HepG2 (cell line): ENCODE measurements around the gene POC1A. TPM values are rescaled to one million over a fixed set of nuclear protein-coding genes. Genes with fewer than 3 reads are reported as not detected.

Experiments
- ATAC-seq: fragments of 200-7000 bp; cut with Tn5 transposase; 3 replicates; pipeline ENCODE4 v1.9.1; 2020; ENCODE audit warnings: mild to moderate bottlenecking, moderate library complexity
- BruUV-seq: library from RNA; stranded (reverse); fragments of 400-500 nt; replicated peaks from 2 replicates; lab custom pipeline; 2021; lab: Mats Ljungman, UMichigan
- CTCF ChIA-PET: fragments of 300-600 bp; formaldehyde crosslinking; extraction: SDS; loops from one replicate; lab custom pipeline; 2021; ENCODE audit warnings: low total read pairs, inconsistent platforms, low intra/inter-chr PET ratio; lab: Yijun Ruan, JAX
- POLR2A ChIA-PET: fragments of 350-600 bp; sonication (Branson Sonifier 250); formaldehyde crosslinking; loops from one replicate; lab custom pipeline; 2020; ENCODE audit warnings: antibody characterized with exemption, inconsistent platforms; lab: Yijun Ruan, JAX
- DNase-seq: peaks from one replicate; pipeline ENCODE4 v3.0.0-alpha.2; 2015; ENCODE audit warnings: low spot score
- FAIRE-seq: peaks from 3 replicates; lab custom pipeline; 2011; peaks lifted over from hg19 to GRCh38; lab: Jason Lieb, UNC
- H2AFZ ChIP-seq: one replicate; pipeline ENCODE4 v1.6.1; 2011; ENCODE audit warnings: low read length, inconsistent platforms
- H3K27ac ChIP-seq: fragments of 300-600 bp; 3 replicates; pipeline ENCODE4 v1.8.0; 2011; ENCODE audit warnings: mixed run types, mild to moderate bottlenecking, mixed read lengths, low read length, inconsistent platforms; ENCODE audit not compliant: insufficient read depth; ENCODE audit errors: extremely low read length
- H3K27me3 ChIP-seq, 2 experiments: fragments of 200-600 bp in 1 of 2; 2 replicates in 1 of 2; 3 replicates in 1 of 2; pipeline versions ENCODE4 v1.6.0 to v1.8.0; 2011; ENCODE audit warnings: low read length in 2 of 2, mild to moderate bottlenecking in 2 of 2, moderate library complexity in 2 of 2, inconsistent platforms in 1 of 2; ENCODE audit not compliant: insufficient read depth in 2 of 2, control insufficient read depth in 1 of 2
- H3K36me3 ChIP-seq, 2 experiments: fragments of 200-600 bp in 1 of 2; replicated peaks in 1 of 2; 2 replicates in 1 of 2; 3 replicates in 1 of 2; pipeline versions ENCODE4 v1.5.1 to v1.8.0; 2011; ENCODE audit warnings: low read length in 2 of 2, inconsistent platforms in 1 of 2; ENCODE audit not compliant: insufficient read depth in 2 of 2, control insufficient read depth in 1 of 2
- H3K4me1 ChIP-seq: 2 replicates; pipeline ENCODE4 v1.5.1; 2012; ENCODE audit warnings: low read length, inconsistent platforms; ENCODE audit not compliant: insufficient read depth
- H3K4me2 ChIP-seq: 2 replicates; pipeline ENCODE4 v1.6.0; 2011; ENCODE audit warnings: low read depth, low read length, inconsistent platforms
- H3K4me3 ChIP-seq, 3 experiments: fragments of 200-600 bp in 1 of 3; sonication (generic), shearing (Covaris generic) in 1 of 3; replicated peaks in 1 of 3; 2 replicates each; pipeline ENCODE4 v1.5.1; 2011 to 2016; ENCODE audit warnings: low read length in 3 of 3, inconsistent platforms in 2 of 3, low read depth in 2 of 3, mild to moderate bottlenecking in 2 of 3, control low read depth in 1 of 3, mixed read lengths in 1 of 3; ENCODE audit not compliant: insufficient read depth in 1 of 3
- H3K79me2 ChIP-seq: one replicate; pipeline ENCODE4 v1.6.1; 2011; ENCODE audit warnings: low read length, inconsistent platforms; ENCODE audit not compliant: insufficient read depth
- H3K9ac ChIP-seq: 2 replicates; pipeline ENCODE4 v1.6.0; 2011; ENCODE audit warnings: mild to moderate bottlenecking, low read depth, low read length, inconsistent platforms; ENCODE audit not compliant: insufficient read depth
- H3K9me3 ChIP-seq: 2 replicates; pipeline ENCODE4 v1.5.1; 2012; ENCODE audit warnings: mild to moderate bottlenecking, low read length
- H4K20me1 ChIP-seq: 2 replicates; pipeline ENCODE4 v1.6.0; 2011; ENCODE audit warnings: inconsistent platforms, mild to moderate bottlenecking, low read length, moderate library complexity; ENCODE audit not compliant: insufficient read depth
- DBP ChIP-seq: sonication (generic); formaldehyde crosslinking; IDR thresholded peaks from 2 replicates; pipeline ENCODE4 v1.4.0; 2020; ENCODE audit warnings: missing genetic modification reagents; ENCODE audit errors: not compliant biosample characterization
- EZH2 ChIP-seq: conservative IDR thresholded peaks from 2 replicates; pipeline ENCODE4 v1.6.1; 2012; ENCODE audit warnings: mild to moderate bottlenecking, low read depth, low read length, moderate library complexity
- FOXO1 ChIP-seq: sonication (generic); formaldehyde crosslinking; IDR thresholded peaks from 2 replicates; pipeline ENCODE4 v1.4.0; 2020; ENCODE audit warnings: missing genetic modification reagents
- GPBP1L1 ChIP-seq: sonication (generic); formaldehyde crosslinking; IDR thresholded peaks from 2 replicates; pipeline ENCODE4 v1.5.0; 2020; ENCODE audit warnings: mild to moderate bottlenecking, missing genetic modification reagents
- NFE2 ChIP-seq: sonication (generic); formaldehyde crosslinking; IDR thresholded peaks from 2 replicates; pipeline ENCODE4 v1.4.0; 2020; ENCODE audit warnings: missing genetic modification reagents
- NFKB2 ChIP-seq: sonication (generic); formaldehyde crosslinking; IDR thresholded peaks from 2 replicates; pipeline ENCODE4 v1.4.0; 2020; ENCODE audit warnings: missing genetic modification reagents, borderline replicate concordance
- NFYC ChIP-seq: IDR thresholded peaks from 2 replicates; pipeline ENCODE4 v1.6.1; 2016; ENCODE audit warnings: missing genetic modification reagents, missing compliant biosample characterization
- PPARG ChIP-seq: conservative IDR thresholded peaks from 2 replicates; pipeline ENCODE4 v1.6.1; 2016; ENCODE audit warnings: missing biosample characterization, missing genetic modification reagents
- SRY ChIP-seq: sonication (generic); formaldehyde crosslinking; IDR thresholded peaks from 2 replicates; pipeline ENCODE4 v1.8.0; 2022; ENCODE audit warnings: mild to moderate bottlenecking, missing genetic modification reagents
- U2AF1 ChIP-seq: fragments of 200-400 bp; formaldehyde crosslinking; optimal IDR thresholded peaks from 2 replicates; pipeline ENCODE3; 2017; ENCODE audit warnings: mild to moderate bottlenecking, low read depth, low read length
- ZMYM2 ChIP-seq: sonication (generic); formaldehyde crosslinking; IDR thresholded peaks from 2 replicates; pipeline ENCODE4 v1.8.0; 2022; ENCODE audit warnings: mild to moderate bottlenecking, missing genetic modification reagents
- ZNF615 ChIP-seq: sonication (generic); formaldehyde crosslinking; IDR thresholded peaks from 2 replicates; pipeline ENCODE4 v1.5.0; 2020; ENCODE audit warnings: mild to moderate bottlenecking, missing genetic modification reagents, borderline replicate concordance
- ZNF710 ChIP-seq: sonication (generic); formaldehyde crosslinking; IDR thresholded peaks from 2 replicates; pipeline ENCODE4 v1.5.0; 2020; ENCODE audit warnings: mild to moderate bottlenecking, missing genetic modification reagents, borderline replicate concordance
- WGBS: methylation state at CpG from one replicate; pipeline ENCODE4 v1.1.6; 2017; ENCODE audit warnings: low lambda C conversion rate; 5-methylcytosine and 5-hydroxymethylcytosine counted together
- in situ Hi-C: cut with HindIII; loops from 2 replicates; pipeline ENCODE4 v1.10.0; 2017; ENCODE audit warnings: low pct_unique_long_range_greater_than_20kb; ENCODE audit not compliant: extremely low pct_ligation_motif_present
- intact Hi-C: fragments of 100-400 bp; cut with micrococcal nuclease; formaldehyde crosslinking; loops from one replicate; pipeline ENCODE4 v1.10.0; 2022; ENCODE audit not compliant: unreplicated experiment
- polyA plus RNA-seq, 8 experiments: library from polyadenylated mRNA; depleted of rRNA in 3 of 8; stranded (reverse) in 7 of 8; unstranded in 1 of 8; fragments of >200 nt; fragmentation: Illumina TruSeq in 4 of 8; extraction: Trizol in 4 of 8; gene quantifications; 2 replicates each; pipeline versions ENCODE4 v1.2.1 to v1.2.3, GENCODE V29; 2011 to 2016; ENCODE audit warnings: low read depth in 4 of 8, missing spikeins in 1 of 8, mixed read lengths in 1 of 8; ENCODE audit not compliant: insufficient read depth in 1 of 8
- total RNA-seq, 5 experiments: library from RNA; depleted of rRNA; stranded (reverse); fragments of >200 nt; fragmentation: Illumina TruSeq; extraction: Trizol; gene quantifications; 2 replicates each; pipeline ENCODE4 v1.2.3, GENCODE V29; 2016; ENCODE audit warnings: low read depth in 1 of 5

Gene POC1A
- total and polyA plus RNA-seq, 2 of the 13 experiments (the other 11 are each of a cell fraction or from before 2014, with no cell fraction given) = 14.6 to 20.0 TPM

- Histone ChIP-seq H3K27ac (no peak overlapping the region), H3K4me1 (peaks cover 73% of the 10 kb centered on the region), H3K27me3 (no peaks in the 10 kb centered on the region), H3K4me2 (no peak overlapping the region), H3K36me3 (no peaks in the 10 kb centered on the region), H3K4me3 (no peak overlapping the region), H3K79me2 (no peaks in the 10 kb centered on the region), H2AFZ (no peak overlapping the region), H4K20me1 (no peaks in the 10 kb centered on the region), H3K9ac (no peak overlapping the region), H3K9me3 (no peaks in the 10 kb centered on the region)
- ATAC-seq (no peak), FAIRE-seq (no peak), DNase-seq (no peak)
- in situ Hi-C loops = no loop called here
- intact Hi-C loops = no loop called here
- TF ChIP-seq DBP (CRISPR knock-in tag) (no peak), EZH2 (no peak), ZNF615 (CRISPR knock-in tag) (no peak), NFYC (CRISPR knock-in tag) (no peak), GPBP1L1 (no peak), ZMYM2 (no peak), ZNF710 (CRISPR knock-in tag) (no peak), PPARG (CRISPR knock-in tag) (no peak), SRY (no peak), FOXO1 (no peak), U2AF1 (no peak), NFE2 (CRISPR knock-in tag) (no peak), NFKB2 (no peak)
- ChIA-PET CTCF (no interaction called here), POLR2A (no interaction called here)
- WGBS = 100% methylated on average over 2 of the region's 6 CpGs
- BruUV-seq = no TSS peak
Measured at GRCh38 chr3:52086461-52086860, 67.8 kb downstream of the POC1A start.
